Mesothelial cell of epicardium (in vitro differentiated cells): ENCODE measurements around the gene TTC39B. TPM values are rescaled to one million over a fixed set of nuclear protein-coding genes. Genes with fewer than 3 reads are reported as not detected.

Experiments
- DNase-seq, 2 experiments: peaks; one replicate each; pipeline ENCODE4 v3.0.0; 2021; ENCODE audit warnings: low spot score in 2 of 2; ENCODE audit not compliant: unreplicated experiment in 2 of 2
- H3K27ac Mint-ChIP-seq: 2 replicates; pipeline ENCODE4 v1.8.0; 2021; ENCODE audit warnings: mixed read lengths
- H3K27me3 Mint-ChIP-seq: 2 replicates; pipeline ENCODE4 v1.8.0; 2021; ENCODE audit warnings: low read depth, mixed read lengths
- H3K36me3 Mint-ChIP-seq: 2 replicates; pipeline ENCODE4 v1.8.0; 2021; ENCODE audit warnings: mixed read lengths
- H3K4me1 Mint-ChIP-seq: 2 replicates; pipeline ENCODE4 v1.8.0; 2021; ENCODE audit warnings: mixed read lengths
- H3K4me3 Mint-ChIP-seq: 2 replicates; pipeline ENCODE4 v1.8.0; 2021; ENCODE audit warnings: mild to moderate bottlenecking, moderate library complexity, mixed read lengths
- H3K9me3 Mint-ChIP-seq: 2 replicates; pipeline ENCODE4 v1.8.0; 2021; ENCODE audit warnings: mixed read lengths
- CTCF ChIP-seq: fragments of 200-600 bp; sonication (generic); IDR thresholded peaks from one replicate; pipeline ENCODE4 v1.5.0; 2021; ENCODE audit warnings: antibody characterized with exemption; ENCODE audit not compliant: unreplicated experiment
- total RNA-seq: library from RNA; stranded (reverse); gene quantifications from 3 replicates; pipeline ENCODE4 v1.2.1, GENCODE V29; 2021

TTC39B gene
- total RNA-seq, 1 donor from 2014 or later, result 6.0 TPM

DNA sequence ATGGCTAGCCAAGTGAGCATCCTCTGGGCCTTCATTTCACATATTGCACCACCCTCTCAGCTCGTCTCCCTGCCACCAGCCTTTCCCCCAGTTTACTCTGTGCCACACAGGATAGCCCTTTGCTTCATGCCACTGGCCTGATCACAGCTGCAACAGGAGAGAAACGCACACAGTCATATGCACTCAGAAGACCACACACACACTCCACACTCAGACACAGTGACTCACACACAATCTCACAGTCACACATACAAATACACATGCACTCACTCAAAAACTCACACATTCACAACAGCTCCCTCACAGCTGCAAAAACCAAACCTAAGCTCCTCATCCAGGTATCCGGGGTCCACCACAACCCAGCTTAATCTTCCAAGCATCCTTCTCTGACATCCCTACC lies 38.7 kb downstream of the TTC39B start:
- Mint-ChIP-seq H3K36me3 (no peaks in the 10 kb centered on the region), H3K9me3 (no peaks in the 10 kb centered on the region), H3K4me1 (no peaks in the 10 kb centered on the region), H3K27me3 (no peaks in the 10 kb centered on the region), H3K27ac (no peak overlapping the region), H3K4me3 (no peak overlapping the region)
- no peak for DNase-seq
- no peak for TF ChIP-seq CTCF

DNA sequence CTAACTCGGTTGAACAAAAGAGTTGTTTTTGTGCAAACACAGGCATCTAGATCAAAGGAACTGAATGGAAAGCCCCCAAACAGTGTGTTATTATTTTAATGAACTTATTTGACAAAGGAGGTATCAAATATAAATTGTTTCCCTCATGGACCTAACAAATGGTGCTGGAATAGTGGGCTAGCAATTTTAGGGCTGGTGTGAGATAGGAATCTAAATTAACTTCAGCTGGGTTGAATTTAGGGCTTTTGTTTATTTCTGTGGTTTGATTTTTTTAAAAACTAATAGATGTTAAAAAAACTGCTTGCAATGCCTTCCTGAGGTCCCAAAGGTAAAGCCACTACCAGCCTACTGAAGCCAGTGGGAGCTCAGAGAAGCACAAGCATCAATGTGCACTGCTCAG lies 42.1 kb downstream of the TTC39B start:
- Mint-ChIP-seq H3K9me3 (no peaks in the 10 kb centered on the region), H3K4me1 (peaks cover 4% of the 10 kb centered on the region), H3K27me3 (no peaks in the 10 kb centered on the region), H3K36me3 (no peaks in the 10 kb centered on the region), H3K4me3 (no peak overlapping the region), H3K27ac (no peak overlapping the region)
- TF ChIP-seq CTCF, result no peak
- DNase-seq, result no peak

- no peak overlapping the region for H3K27ac Mint-ChIP-seq
- DNase-seq, result no peak
- TF ChIP-seq CTCF, result no peak
- H3K36me3 Mint-ChIP-seq, result no peaks in the 10 kb centered on the region
- H3K27me3 Mint-ChIP-seq, result no peaks in the 10 kb centered on the region
- H3K4me3 Mint-ChIP-seq, result no peak overlapping the region
- H3K9me3 Mint-ChIP-seq, result no peaks in the 10 kb centered on the region
- peaks cover 4% of the 10 kb centered on the region for H3K4me1 Mint-ChIP-seq
Observed at GRCh38 chr9:15262581-15262980, 44.4 kb downstream of the TTC39B start.

- H3K27me3 Mint-ChIP-seq, result no peaks in the 10 kb centered on the region
- no peak overlapping the region for H3K27ac Mint-ChIP-seq
- no peaks in the 10 kb centered on the region for H3K36me3 Mint-ChIP-seq
- no peak for TF ChIP-seq CTCF
- H3K4me3 Mint-ChIP-seq, result no peak overlapping the region
- H3K9me3 Mint-ChIP-seq, result no peaks in the 10 kb centered on the region
- no peak for DNase-seq
- peaks cover 11% of the 10 kb centered on the region for H3K4me1 Mint-ChIP-seq
Observed at GRCh38 chr9:15256426-15256825, 50.6 kb downstream of the TTC39B start.

DNA sequence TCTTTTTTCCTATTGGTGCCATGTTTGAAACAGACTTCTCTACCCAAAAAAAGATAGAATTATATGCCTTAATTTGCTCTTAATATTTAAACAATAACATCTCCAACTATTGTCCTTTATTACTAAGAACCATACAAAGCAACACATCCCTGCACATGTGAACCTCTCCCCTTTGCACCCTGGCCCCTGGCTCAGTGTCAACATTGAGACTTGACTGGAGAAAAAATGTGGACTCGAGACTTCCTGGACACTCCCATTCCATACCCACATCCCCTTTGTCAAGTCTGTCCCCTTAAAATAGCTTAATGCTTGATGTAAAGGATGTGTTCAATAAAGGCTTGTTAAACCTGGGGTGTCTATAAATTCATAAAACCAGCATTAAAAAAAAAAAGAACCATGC lies 53.2 kb downstream of the TTC39B start:
- H3K36me3 Mint-ChIP-seq, result no peaks in the 10 kb centered on the region
- no peak overlapping the region for H3K4me3 Mint-ChIP-seq
- no peak for DNase-seq
- no peaks in the 10 kb centered on the region for H3K27me3 Mint-ChIP-seq
- TF ChIP-seq CTCF, result no peak
- no peak overlapping the region for H3K27ac Mint-ChIP-seq
- no peaks in the 10 kb centered on the region for H3K9me3 Mint-ChIP-seq
- H3K4me1 Mint-ChIP-seq, result peaks cover 18% of the 10 kb centered on the region

- TF ChIP-seq CTCF, result no peak
- no peak for DNase-seq
- Mint-ChIP-seq H3K4me3 (no peak overlapping the region), H3K27ac (no peak overlapping the region), H3K4me1 (peaks cover 18% of the 10 kb centered on the region), H3K27me3 (no peaks in the 10 kb centered on the region), H3K9me3 (no peaks in the 10 kb centered on the region), H3K36me3 (no peaks in the 10 kb centered on the region)
Observed at GRCh38 chr9:15253197-15253596, 53.8 kb downstream of the TTC39B start.
